ENCODE data around the gene PHF21A. TPM values are rescaled to one million over a fixed set of nuclear protein-coding genes. Genes with fewer than 3 reads are reported as not detected.

The PHF21A gene
- total RNA-seq, 2 experiments from 2014 or later: 23.1 to 56.1 TPM

DNA sequence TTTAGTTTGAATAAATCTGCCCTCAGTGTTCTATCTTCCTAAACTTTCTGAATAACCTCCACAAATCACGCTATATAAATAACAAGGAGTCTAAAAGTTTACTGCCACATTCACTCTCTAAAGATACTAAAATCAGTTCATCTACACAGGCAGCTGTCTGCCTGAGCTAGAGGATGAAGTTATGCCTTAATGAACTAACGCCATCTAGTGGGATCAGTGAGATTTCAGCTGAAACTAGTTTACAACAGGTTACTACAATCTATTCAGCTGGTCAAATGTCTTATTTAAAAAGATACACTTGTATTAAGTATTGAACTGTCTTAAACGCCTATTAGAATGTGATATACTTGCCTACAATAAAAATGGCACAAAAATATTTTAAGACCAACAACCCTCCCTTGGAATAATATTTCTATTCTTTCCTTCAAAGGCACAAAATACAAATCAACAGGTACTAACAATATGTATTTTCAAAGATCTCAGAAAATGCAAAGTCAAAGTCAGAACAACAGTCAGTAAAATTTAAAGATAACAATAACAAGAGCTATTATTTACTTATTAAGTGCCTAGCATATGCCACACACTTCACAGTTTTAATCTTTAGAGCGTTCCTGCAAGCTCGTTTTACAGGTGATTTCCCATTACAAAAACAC is 114.7 kb downstream of the PHF21A start:
- intact Hi-C loops (cut with micrococcal nuclease; ENCODE audit: unreplicated experiment): loop anchor here (1.0 to 2.0 kb wide), 4 partner anchors 42 to 163 kb away; no protein-coding TSS in a partner anchor
- no peaks in the 10 kb centered on the region for H3K9me2 ChIP-seq (ENCODE audit: insufficient read depth, low read length)
- TF ChIP-seq EZH2phosphoT487 (IDR thresholded peaks at IDR 0.05; ENCODE audit: borderline replicate concordance, low read depth, low read length): no peak
- peak; percentile 98 for TF ChIP-seq CTCF (conservative IDR thresholded peaks at IDR 0.05; ENCODE audit: low read length)
- no peak overlapping the region for H2AFZ ChIP-seq (ENCODE audit: low read length)
- no peak overlapping the region for H3K4me3 ChIP-seq (ENCODE audit: low read depth, low read length, poor library complexity, severe bottlenecking)
- no peaks in the 10 kb centered on the region for H3K36me3 ChIP-seq (ENCODE audit: insufficient read depth, low read length)
- no TSS peak for BruUV-seq (replicated peaks)
- H3K4me1 ChIP-seq (ENCODE audit: insufficient read depth, low read length, poor library complexity, severe bottlenecking): no peaks in the 10 kb centered on the region
- peaks cover 4% of the 10 kb centered on the region for H4K20me1 ChIP-seq (ENCODE audit: insufficient read depth, low read length)
- no peaks in the 10 kb centered on the region for H3K9me3 ChIP-seq (ENCODE audit: low read length)
- H3K4me2 ChIP-seq (ENCODE audit: low read length): no peak overlapping the region
- CTCF ChIA-PET (ENCODE audit: unreplicated experiment): interaction anchor here (0.5 to 1.6 kb wide), 3 partner anchors 134 to 164 kb away, joined by 3 to 8 read pairs (median 7); no protein-coding TSS in a partner anchor
- peak; percentile 83 for DNase-seq (ENCODE audit: low spot score)
- no peaks in the 10 kb centered on the region for H3K79me2 ChIP-seq (ENCODE audit: insufficient read depth, low read depth, low read length)
- H3K27ac ChIP-seq (ENCODE audit: low read depth, low read length, poor library complexity, severe bottlenecking): no peak overlapping the region
- POLR2A ChIA-PET: interaction anchor here (0.5 to 1.2 kb wide), 6 partner anchors 9 to 1560 kb away, joined by 3 to 4 read pairs (median 4); partner anchors contain the start of gene PEX16

- H3K36me3 ChIP-seq (ENCODE audit: insufficient read depth, low read length): no peaks in the 10 kb centered on the region
- no peaks in the 10 kb centered on the region for H3K79me2 ChIP-seq (ENCODE audit: insufficient read depth, low read depth, low read length)
- POLR2A ChIA-PET: interaction anchor here (0.6 to 1.5 kb wide), 5 partner anchors 9 to 652 kb away, joined by 3 to 11 read pairs (median 3); no protein-coding TSS in a partner anchor
- TF ChIP-seq CTCF (conservative IDR thresholded peaks at IDR 0.05; ENCODE audit: low read length) (no peak), EZH2phosphoT487 (IDR thresholded peaks at IDR 0.05; ENCODE audit: borderline replicate concordance, low read depth, low read length) (no peak)
- H3K9me2 ChIP-seq (ENCODE audit: insufficient read depth, low read length): no peaks in the 10 kb centered on the region
- no peak overlapping the region for H3K4me3 ChIP-seq (ENCODE audit: low read depth, low read length, poor library complexity, severe bottlenecking)
- intact Hi-C loops (cut with micrococcal nuclease; ENCODE audit: unreplicated experiment): no loop called here
- H3K4me1 ChIP-seq (ENCODE audit: insufficient read depth, low read length, poor library complexity, severe bottlenecking): no peaks in the 10 kb centered on the region
- DNase-seq (ENCODE audit: low spot score): no peak
- CTCF ChIA-PET (ENCODE audit: unreplicated experiment): no interaction called here
- no peak overlapping the region for H2AFZ ChIP-seq (ENCODE audit: low read length)
- H3K4me2 ChIP-seq (ENCODE audit: low read length): no peak overlapping the region
- H4K20me1 ChIP-seq (ENCODE audit: insufficient read depth, low read length): peaks cover 4% of the 10 kb centered on the region
- H3K9me3 ChIP-seq (ENCODE audit: low read length): no peaks in the 10 kb centered on the region
- BruUV-seq (replicated peaks): no TSS peak
- no peak overlapping the region for H3K27ac ChIP-seq (ENCODE audit: low read depth, low read length, poor library complexity, severe bottlenecking)
Observed at GRCh38 chr11:46003572-46003971, 117.7 kb downstream of the PHF21A start.

GRCh38 chr11:46002189-46002588 is 119.1 kb downstream of the PHF21A start:
- Histone ChIP-seq H3K9me2 (ENCODE audit: insufficient read depth, low read length) (no peaks in the 10 kb centered on the region), H3K4me2 (ENCODE audit: low read length) (no peak overlapping the region), H3K4me3 (ENCODE audit: low read depth, low read length, poor library complexity, severe bottlenecking) (no peak overlapping the region), H3K79me2 (ENCODE audit: insufficient read depth, low read depth, low read length) (no peaks in the 10 kb centered on the region), H3K27ac (ENCODE audit: low read depth, low read length, poor library complexity, severe bottlenecking) (no peak overlapping the region), H3K4me1 (ENCODE audit: insufficient read depth, low read length, poor library complexity, severe bottlenecking) (no peaks in the 10 kb centered on the region), H3K36me3 (ENCODE audit: insufficient read depth, low read length) (no peaks in the 10 kb centered on the region), H2AFZ (ENCODE audit: low read length) (no peak overlapping the region), H4K20me1 (ENCODE audit: insufficient read depth, low read length) (no peaks in the 10 kb centered on the region; the same call in 1 of the 2 replicates), H3K9me3 (ENCODE audit: low read length) (no peaks in the 10 kb centered on the region)
- no TSS peak for BruUV-seq (replicated peaks)
- CTCF ChIA-PET (ENCODE audit: unreplicated experiment): no interaction called here
- no peak for DNase-seq (ENCODE audit: low spot score)
- POLR2A ChIA-PET: interaction anchor here (0.7 to 1.3 kb wide), 3 partner anchors 157 to 237 kb away, joined by 3 read pairs; no protein-coding TSS in a partner anchor
- TF ChIP-seq CTCF (conservative IDR thresholded peaks at IDR 0.05; ENCODE audit: low read length): no peak
- TF ChIP-seq EZH2phosphoT487 (IDR thresholded peaks at IDR 0.05; ENCODE audit: borderline replicate concordance, low read depth, low read length): no peak
- intact Hi-C loops (cut with micrococcal nuclease; ENCODE audit: unreplicated experiment): no loop called here
